Neural progenitor cell (in vitro differentiated cells): ENCODE data around the gene PSEN1.

ENCODE experiments used
- CTCF ChIP-seq: fragments of 200-600 bp; sonication (generic); IDR thresholded peaks from 2 replicates; pipeline ENCODE4 v1.5.1; 2017; ENCODE audit warnings: antibody characterized with exemption, mild to moderate bottlenecking
- EZH2phosphoT487 ChIP-seq: fragments of 200-600 bp; sonication (generic); IDR thresholded peaks from 2 replicates; pipeline ENCODE4 v1.6.1; 2017; ENCODE audit warnings: antibody characterized with exemption

- TF ChIP-seq CTCF (no peak), EZH2phosphoT487 (no peak)
Observed at GRCh38 chr14:73265721-73266046, 129.4 kb downstream of the PSEN1 start.
